ENCODE results near the gene SLC17A9.

Gene SLC17A9, protein sequence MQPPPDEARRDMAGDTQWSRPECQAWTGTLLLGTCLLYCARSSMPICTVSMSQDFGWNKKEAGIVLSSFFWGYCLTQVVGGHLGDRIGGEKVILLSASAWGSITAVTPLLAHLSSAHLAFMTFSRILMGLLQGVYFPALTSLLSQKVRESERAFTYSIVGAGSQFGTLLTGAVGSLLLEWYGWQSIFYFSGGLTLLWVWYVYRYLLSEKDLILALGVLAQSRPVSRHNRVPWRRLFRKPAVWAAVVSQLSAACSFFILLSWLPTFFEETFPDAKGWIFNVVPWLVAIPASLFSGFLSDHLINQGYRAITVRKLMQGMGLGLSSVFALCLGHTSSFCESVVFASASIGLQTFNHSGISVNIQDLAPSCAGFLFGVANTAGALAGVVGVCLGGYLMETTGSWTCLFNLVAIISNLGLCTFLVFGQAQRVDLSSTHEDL

DNA sequence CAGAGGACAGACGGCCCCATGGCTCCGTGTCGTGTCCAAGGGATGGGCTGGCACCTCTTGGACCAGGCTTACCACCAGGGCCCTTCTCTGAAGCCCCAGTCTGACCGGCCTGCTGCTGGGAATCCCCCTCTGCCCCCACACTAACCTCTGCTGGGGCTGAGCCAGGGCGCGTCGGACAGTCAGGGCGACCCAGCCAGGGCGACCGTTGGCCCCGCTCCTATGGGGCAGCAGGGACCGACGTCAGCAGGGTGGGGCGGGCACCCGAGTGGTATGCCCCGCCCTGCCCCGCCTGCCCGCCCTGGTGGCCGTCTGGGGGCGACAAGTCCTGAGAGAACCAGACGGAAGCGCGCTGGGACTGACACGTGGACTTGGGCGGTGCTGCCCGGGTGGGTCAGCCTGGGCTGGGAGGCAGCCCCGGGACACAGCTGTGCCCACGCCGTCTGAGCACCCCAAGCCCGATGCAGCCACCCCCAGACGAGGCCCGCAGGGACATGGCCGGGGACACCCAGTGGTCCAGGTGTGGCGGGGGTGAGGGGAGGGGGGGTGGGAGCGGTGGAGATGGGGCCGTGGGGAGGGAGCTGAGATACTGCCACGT is at the start of gene SLC17A9:
TSS of gene SLC17A9 (plus strand) at position 337 of the 595 bp plus-strand sequence. CDS start at position 459, 122 bp downstream.
- DNase-seq = peak in 1 of 4 experiments; percentile 28

GRCh38 chr20:62902926-62903615 is 49.4 kb upstream of the SLC17A9 start:
- DNase-seq = no peak

DNA sequence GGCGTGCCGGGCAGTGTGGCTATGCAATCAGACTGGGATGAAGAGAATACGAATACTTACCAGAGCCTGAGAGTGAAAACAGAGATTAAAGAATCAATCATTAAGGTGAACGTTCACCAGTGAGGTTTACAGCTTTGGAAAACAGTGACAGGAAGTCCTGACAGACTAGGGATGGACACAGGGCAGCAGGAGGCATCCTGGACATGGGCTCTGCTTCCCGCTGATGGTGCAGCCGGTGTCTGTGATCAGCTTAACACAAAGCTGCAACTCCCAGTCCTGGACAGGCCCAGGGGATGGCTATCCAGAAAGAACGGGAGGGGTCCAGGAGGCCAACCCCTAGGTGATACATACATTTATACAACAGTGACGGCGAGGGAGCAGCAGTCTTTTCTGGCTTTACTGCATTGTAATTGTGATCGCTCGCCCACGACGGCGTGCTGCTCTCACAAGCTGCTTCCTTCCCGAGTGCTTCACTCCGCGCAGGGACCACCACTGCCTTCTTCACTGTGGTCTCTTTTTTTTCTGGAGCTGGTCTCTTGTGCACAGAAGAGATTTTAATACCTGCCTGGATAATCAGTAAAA is 46.9 kb upstream of the SLC17A9 start:
- no peak for DNase-seq

DNA sequence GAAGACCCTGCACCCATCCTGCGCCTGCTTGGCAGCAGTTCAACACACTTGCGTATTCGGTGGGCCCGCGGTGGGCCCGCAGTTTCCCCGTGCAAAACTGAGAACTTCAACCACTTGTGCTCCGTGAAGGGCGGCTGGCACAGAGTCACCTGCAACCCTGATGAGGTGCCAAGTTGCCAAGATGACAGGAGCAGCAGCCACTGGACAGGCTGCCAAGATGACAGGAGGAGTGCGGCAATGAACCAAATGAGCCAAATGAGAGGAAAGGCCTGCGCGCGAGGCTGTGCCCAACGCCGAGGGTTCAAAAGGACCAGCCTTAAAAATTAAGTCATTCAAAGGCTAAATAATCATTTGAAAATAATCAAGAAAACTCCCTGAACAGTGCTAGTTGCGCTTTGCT is 46.3 kb upstream of the SLC17A9 start:
- DNase-seq = no peak

- no peak for DNase-seq
These were observed 45.7 kb upstream of the SLC17A9 start for GRCh38 chr20:62906647-62907375.

GRCh38 chr20:62907384-62908317 is 44.9 kb upstream of the SLC17A9 start:
- DNase-seq = peak in 1 of 4 experiments; percentile 12

- no peak for DNase-seq
These were observed 43.3 kb upstream of the SLC17A9 start for GRCh38 chr20:62908971-62909791.

DNA sequence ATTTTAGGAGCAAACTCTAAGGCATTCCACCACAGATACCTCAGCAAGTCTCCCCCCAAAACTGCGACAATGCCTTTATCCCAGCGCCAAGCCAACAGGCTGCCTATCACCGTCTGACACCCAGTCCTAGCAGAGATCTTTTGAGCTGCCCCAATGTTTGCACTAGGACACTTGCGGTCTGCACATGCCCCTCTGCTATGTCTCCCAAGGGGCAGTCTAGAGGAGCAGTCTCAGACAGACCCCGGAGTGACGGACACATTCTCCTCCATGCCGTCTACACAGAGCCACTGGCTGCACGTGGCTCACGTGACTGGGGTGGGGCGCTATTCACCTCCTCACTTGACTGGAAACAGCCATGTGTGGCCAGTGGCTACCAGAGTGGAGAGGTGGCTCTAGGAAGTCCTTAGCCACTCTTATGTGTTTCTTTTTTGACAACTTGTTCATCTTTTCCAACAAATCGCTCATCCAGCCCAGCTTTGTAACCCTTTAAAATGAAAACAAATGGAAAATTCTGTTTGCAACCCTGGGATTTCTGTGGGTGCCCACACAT is 42.2 kb upstream of the SLC17A9 start:
- no peak for DNase-seq

GRCh38 chr20:62910777-62911497 is 41.6 kb upstream of the SLC17A9 start:
- no peak for DNase-seq

DNA sequence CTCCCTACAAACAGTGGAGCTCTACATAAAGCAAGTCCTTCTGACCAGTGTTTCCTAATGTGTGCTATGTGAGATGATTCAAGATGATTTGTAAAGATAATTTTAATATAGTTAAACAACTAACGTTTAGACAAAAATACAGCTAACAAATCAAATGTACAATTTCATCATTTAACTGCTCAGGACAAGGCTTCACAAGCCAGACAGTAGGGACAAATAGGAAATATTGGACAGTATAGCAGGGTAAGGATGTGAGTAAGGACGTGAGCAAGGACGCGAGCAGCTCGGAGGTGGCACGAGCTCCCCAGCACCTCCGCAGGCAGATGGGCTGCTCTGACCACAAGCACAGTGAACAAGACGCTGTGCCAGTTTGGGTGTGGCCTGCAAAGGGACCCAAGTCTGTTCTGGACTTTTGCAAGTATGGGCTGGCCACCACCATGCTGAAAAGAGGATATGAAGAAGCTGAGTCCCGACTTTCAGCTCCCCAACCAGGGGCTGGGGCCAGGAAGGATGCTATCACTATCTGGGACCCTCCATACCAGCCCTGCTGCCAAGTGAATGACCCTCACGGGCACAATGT is 40.7 kb upstream of the SLC17A9 start:
- no peak for DNase-seq

GRCh38 chr20:62913043-62913630 is 39.4 kb upstream of the SLC17A9 start:
- DNase-seq = no peak

DNA sequence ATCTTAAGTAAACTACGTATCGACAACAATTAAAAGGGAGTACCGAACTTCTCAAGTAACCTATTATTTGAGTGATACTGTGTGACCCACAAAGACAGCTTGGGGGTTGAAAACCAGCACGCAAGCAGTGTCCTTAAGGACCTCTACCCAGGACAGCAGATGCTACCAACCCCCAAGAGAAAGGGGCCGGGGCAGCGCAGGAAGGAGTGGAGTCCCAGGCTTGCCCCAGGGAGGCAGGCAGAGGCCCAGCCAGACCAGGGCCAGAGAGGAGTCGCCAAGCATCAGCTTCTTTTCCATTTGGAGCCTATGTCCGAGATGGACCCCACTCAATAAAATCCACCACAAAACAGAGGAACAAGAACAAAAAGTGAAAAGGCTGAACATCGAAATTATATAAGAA is 38.1 kb upstream of the SLC17A9 start:
- no peak for DNase-seq

- DNase-seq = no peak
These were observed 37.5 kb upstream of the SLC17A9 start for GRCh38 chr20:62914970-62915457.

DNA sequence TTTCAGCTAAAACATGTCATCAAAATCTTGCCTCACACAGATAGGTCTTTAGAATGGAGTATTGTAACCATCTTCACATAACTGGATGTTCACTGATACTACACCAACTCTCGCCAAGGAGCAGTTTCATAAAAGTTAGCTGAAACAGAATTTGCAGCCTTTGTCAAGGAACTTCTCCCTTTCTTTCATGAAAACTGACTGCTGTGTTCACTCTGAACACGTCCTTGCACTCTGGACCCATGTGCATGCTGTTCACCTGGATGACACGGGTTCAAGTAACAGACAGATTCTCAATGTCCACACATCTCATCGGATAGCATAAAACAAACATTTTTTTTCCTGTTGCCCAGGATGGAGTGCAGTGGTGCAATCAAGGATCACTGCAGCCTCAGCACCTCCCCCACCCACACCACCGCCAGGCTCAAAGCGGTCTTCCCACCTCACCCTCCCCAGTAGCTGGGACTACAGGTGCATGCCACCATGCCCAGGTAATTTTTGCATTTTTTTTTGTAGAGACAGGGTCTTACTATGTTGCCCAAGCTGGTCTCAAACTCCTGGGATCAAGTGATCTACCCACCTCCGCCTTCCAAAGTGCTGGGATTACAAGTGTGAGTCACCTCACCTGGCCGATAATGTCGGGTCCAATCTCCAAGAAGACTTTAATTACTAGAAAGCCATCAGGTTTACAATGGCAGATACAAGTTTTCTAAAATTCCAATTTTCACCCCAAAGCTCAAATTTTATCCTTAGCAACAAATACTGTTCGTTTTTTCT is 35.6 kb upstream of the SLC17A9 start:
- DNase-seq = no peak

DNA sequence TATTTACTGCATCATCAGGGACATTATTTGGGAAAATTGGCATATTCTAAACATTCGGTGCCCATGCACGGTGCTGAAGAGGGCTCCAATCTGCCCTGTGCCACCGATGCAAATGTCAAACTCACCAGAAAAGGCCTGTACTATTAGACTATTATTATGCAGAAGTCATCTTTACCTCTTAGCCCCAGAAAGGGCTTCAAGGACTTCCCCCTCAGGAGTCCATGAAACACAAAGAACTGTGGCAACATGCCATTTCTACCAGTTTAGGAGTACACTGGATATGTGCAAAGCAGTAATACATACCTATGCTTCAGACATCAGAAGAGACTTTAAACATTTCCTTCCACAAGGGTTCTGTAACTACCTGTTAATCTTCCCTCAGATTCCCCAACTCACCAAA is 34.8 kb upstream of the SLC17A9 start:
- no peak for DNase-seq

DNA sequence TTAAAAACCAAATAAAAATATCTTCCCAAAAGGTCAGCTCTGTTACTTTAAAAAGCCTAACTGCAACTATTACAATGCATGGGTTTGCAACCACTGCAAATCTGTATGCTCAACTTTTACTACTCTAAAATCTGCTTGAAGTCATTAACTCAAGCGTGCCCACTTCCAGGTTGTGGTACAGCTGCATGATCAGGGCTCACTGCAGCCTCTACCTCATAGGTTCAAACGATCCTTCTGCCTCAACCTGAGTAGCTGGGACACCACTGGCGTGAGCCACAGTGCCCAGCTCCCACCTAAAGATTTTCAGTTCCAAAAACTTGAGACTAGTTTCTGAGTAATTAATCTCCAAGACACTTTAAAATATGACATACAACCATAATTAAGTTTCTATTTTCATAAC is 34.4 kb upstream of the SLC17A9 start:
- no peak for DNase-seq

DNA sequence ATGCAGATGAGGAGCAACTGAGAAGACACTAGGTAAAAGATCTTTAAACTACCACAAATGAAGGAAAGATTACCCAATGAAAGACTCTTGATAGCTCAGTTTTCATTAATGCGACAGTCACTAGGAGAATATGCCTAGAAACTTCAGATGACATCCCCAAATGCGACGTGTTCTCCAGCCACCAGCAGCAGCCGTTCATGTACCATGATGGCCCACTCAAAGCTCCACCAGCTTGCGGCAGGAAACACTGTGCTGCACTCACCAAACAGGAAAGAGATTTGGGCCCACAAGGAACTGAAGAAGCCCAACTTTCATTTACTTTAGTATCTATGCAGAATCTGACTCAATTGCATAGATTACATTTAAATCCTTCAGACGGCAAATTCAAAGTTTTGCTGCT is 33.7 kb upstream of the SLC17A9 start:
- DNase-seq = peak in 2 of 4 experiments; percentile 19 to 23

All from activated naive CD4-positive, alpha-beta T cell (primary cell).